PC-3 (cell line): ENCODE measurements around the gene MME. TPM values are rescaled to one million over a fixed set of nuclear protein-coding genes. Genes with fewer than 3 reads are reported as not detected.

ENCODE experiments used
- ATAC-seq: fragments of 200-7000 bp; cut with Tn5 transposase; 2 replicates; pipeline ENCODE4 v1.9.1; 2020; ENCODE audit warnings: mild to moderate bottlenecking, moderate library complexity
- BruUV-seq: library from RNA; stranded (reverse); fragments of 400-500 nt; replicated peaks from 2 replicates; lab custom pipeline; 2021; lab: Mats Ljungman, UMichigan
- CTCF ChIA-PET: fragments of 300-600 bp; sonication (Branson Sonifier 250); formaldehyde crosslinking; loops from one replicate; lab custom pipeline; 2022; ENCODE audit warnings: antibody characterized with exemption; lab: Charles Lee
- POLR2A ChIA-PET: fragments of 300-600 bp; sonication (Branson Sonifier 250); formaldehyde crosslinking; loops from one replicate; lab custom pipeline; 2022; ENCODE audit warnings: antibody characterized with exemption; ENCODE audit not compliant: unreplicated experiment; lab: Charles Lee
- DNase-seq: peaks from one replicate; pipeline ENCODE4 v3.0.0-alpha.2; 2015
- H2AFZ ChIP-seq: fragments of 300-600 bp; sonication (generic); 2 replicates; pipeline ENCODE4 v1.6.0; 2016; ENCODE audit warnings: antibody characterized with exemption, low read length
- H3F3A ChIP-seq: fragments of 300-600 bp; sonication (generic); one replicate; pipeline ENCODE4 v1.6.0; 2017; ENCODE audit warnings: antibody characterized with exemption, low read length, control low read depth, mild to moderate bottlenecking; ENCODE audit not compliant: unreplicated experiment
- H3K27ac ChIP-seq: fragments of 300-600 bp; sonication (generic); 2 replicates; pipeline ENCODE4 v1.5.1; 2016; ENCODE audit warnings: mild to moderate bottlenecking, low read length
- H3K27me3 ChIP-seq: fragments of 300-600 bp; sonication (generic); 2 replicates; pipeline ENCODE4 v1.6.1; 2016; ENCODE audit warnings: low read length, mixed read lengths
- H3K36me3 ChIP-seq: fragments of 300-600 bp; sonication (generic); 2 replicates; pipeline ENCODE4 v1.6.1; 2016; ENCODE audit warnings: low read depth, mixed run types, low read length, mixed read lengths
- H3K4me1 ChIP-seq: fragments of 300-600 bp; sonication (generic); 2 replicates; pipeline ENCODE4 v1.5.1; 2016; ENCODE audit warnings: low read length; ENCODE audit not compliant: insufficient read depth
- H3K4me2 ChIP-seq: fragments of 300-600 bp; sonication (generic); 2 replicates; pipeline ENCODE4 v1.6.0; 2016; ENCODE audit warnings: low read length
- H3K4me3 ChIP-seq: fragments of 300-600 bp; sonication (generic); 2 replicates; pipeline ENCODE4 v1.5.1; 2016; ENCODE audit warnings: mild to moderate bottlenecking, low read length, mixed read lengths
- H3K79me2 ChIP-seq: fragments of 300-600 bp; sonication (generic); 2 replicates; pipeline ENCODE4 v1.6.1; 2017; ENCODE audit warnings: low read length, mixed read lengths
- H3K9ac ChIP-seq: fragments of 300-600 bp; sonication (generic); 2 replicates; pipeline ENCODE4 v1.6.0; 2016; ENCODE audit warnings: mild to moderate bottlenecking, low read length
- H3K9me2 ChIP-seq: fragments of 300-600 bp; sonication (generic); replicated peaks from 2 replicates; pipeline ENCODE4 v1.6.1; 2016; ENCODE audit warnings: mixed run types, low read length, mixed read lengths
- H3K9me3 ChIP-seq: fragments of 300-600 bp; sonication (generic); 2 replicates; pipeline ENCODE4 v1.6.1; 2016; ENCODE audit warnings: low read length, mixed read lengths
- H4K20me1 ChIP-seq: fragments of 300-600 bp; sonication (generic); 2 replicates; pipeline ENCODE4 v1.6.1; 2016; ENCODE audit warnings: low read length, mixed read lengths
- CTCF ChIP-seq: fragments of 300-600 bp; sonication (generic); conservative IDR thresholded peaks from 2 replicates; pipeline ENCODE4 v1.5.1; 2017; ENCODE audit warnings: antibody characterized with exemption, low read depth, mild to moderate bottlenecking, low read length
- EZH2 ChIP-seq: fragments of 300-600 bp; sonication (generic); IDR thresholded peaks from one replicate; pipeline ENCODE4 v1.6.1; 2017; ENCODE audit warnings: antibody characterized with exemption, mild to moderate bottlenecking, low read length; ENCODE audit not compliant: unreplicated experiment
- EZH2phosphoT487 ChIP-seq: fragments of 300-600 bp; sonication (generic); IDR thresholded peaks from 2 replicates; pipeline ENCODE4 v1.6.1; 2018; ENCODE audit warnings: mild to moderate bottlenecking, antibody characterized with exemption, low read length, borderline replicate concordance
- intact Hi-C: fragments of 100-400 bp; cut with micrococcal nuclease; formaldehyde crosslinking; loops from 2 replicates; pipeline ENCODE4 v1.9.0; 2023
- total RNA-seq: library from RNA; depleted of rRNA; stranded (reverse); fragments of >200 nt; gene quantifications from 2 replicates; pipeline ENCODE4 v1.2.3, GENCODE V29; 2014

The MME gene
- total RNA-seq, 1 experiment from 2014 or later, result 1.2 TPM

GRCh38 chr3:155149494-155149893, 69.4 kb downstream of the MME start:
- no peak for ATAC-seq
- no peaks in the 10 kb centered on the region for H3K9me2 ChIP-seq
- no peaks in the 10 kb centered on the region for H3K9me3 ChIP-seq
- no peak for DNase-seq
- H3K4me2 ChIP-seq, result no peak overlapping the region
- H3K4me1 ChIP-seq, result no peaks in the 10 kb centered on the region
- CTCF ChIA-PET, result no interaction called here
- H3F3A ChIP-seq, result no peaks in the 10 kb centered on the region
- H3K27me3 ChIP-seq, result no peaks in the 10 kb centered on the region
- no peak overlapping the region for H3K9ac ChIP-seq
- no TSS peak for BruUV-seq
- H3K36me3 ChIP-seq, result no peaks in the 10 kb centered on the region
- no peaks in the 10 kb centered on the region for H3K79me2 ChIP-seq
- H3K27ac ChIP-seq, result no peak overlapping the region
- TF ChIP-seq EZH2 (no peak), CTCF (no peak), EZH2phosphoT487 (no peak)
- H2AFZ ChIP-seq, result no peak overlapping the region
- intact Hi-C loops, result no loop called here
- POLR2A ChIA-PET, result no interaction called here
- no peaks in the 10 kb centered on the region for H4K20me1 ChIP-seq
- H3K4me3 ChIP-seq, result no peak overlapping the region

GRCh38 chr3:155153242-155154186, 73.4 kb downstream of the MME start:
- H2AFZ ChIP-seq, result no peak overlapping the region
- no peak for ATAC-seq
- no peaks in the 10 kb centered on the region for H3K79me2 ChIP-seq
- ChIA-PET CTCF (no interaction called here), POLR2A (no interaction called here)
- no peaks in the 10 kb centered on the region for H3K36me3 ChIP-seq
- no peaks in the 10 kb centered on the region for H3K4me1 ChIP-seq
- intact Hi-C loops, result no loop called here
- no peak for TF ChIP-seq EZH2phosphoT487
- no peak for TF ChIP-seq EZH2
- TF ChIP-seq CTCF, result no peak
- H3K4me3 ChIP-seq, result no peak overlapping the region
- H3K9ac ChIP-seq, result no peak overlapping the region
- no peak overlapping the region for H3K4me2 ChIP-seq
- H4K20me1 ChIP-seq, result no peaks in the 10 kb centered on the region
- no peaks in the 10 kb centered on the region for H3K9me3 ChIP-seq
- no peaks in the 10 kb centered on the region for H3K27me3 ChIP-seq
- no peak for DNase-seq
- no peaks in the 10 kb centered on the region for H3K9me2 ChIP-seq
- no TSS peak for BruUV-seq
- H3F3A ChIP-seq, result no peaks in the 10 kb centered on the region
- H3K27ac ChIP-seq, result no peak overlapping the region

GRCh38 chr3:155154255-155154654, 74.1 kb downstream of the MME start:
- H3K36me3 ChIP-seq, result no peaks in the 10 kb centered on the region
- H3K9me2 ChIP-seq, result no peaks in the 10 kb centered on the region
- CTCF ChIA-PET, result no interaction called here
- H3K4me2 ChIP-seq, result no peak overlapping the region
- no peak overlapping the region for H2AFZ ChIP-seq
- no peaks in the 10 kb centered on the region for H4K20me1 ChIP-seq
- intact Hi-C loops, result no loop called here
- no peaks in the 10 kb centered on the region for H3F3A ChIP-seq
- no peak overlapping the region for H3K4me3 ChIP-seq
- H3K9ac ChIP-seq, result no peak overlapping the region
- H3K79me2 ChIP-seq, result no peaks in the 10 kb centered on the region
- H3K27ac ChIP-seq, result no peak overlapping the region
- no peak for DNase-seq
- no peaks in the 10 kb centered on the region for H3K27me3 ChIP-seq
- ATAC-seq, result no peak
- no peaks in the 10 kb centered on the region for H3K9me3 ChIP-seq
- no peaks in the 10 kb centered on the region for H3K4me1 ChIP-seq
- BruUV-seq, result no TSS peak
- TF ChIP-seq EZH2phosphoT487 (no peak), EZH2 (no peak), CTCF (no peak)
- POLR2A ChIA-PET, result no interaction called here
